Stimulated activated CD4-positive, alpha-beta T cell treated with anti-CD3 and anti-CD28 coated beads, Interleukin-12 subunit alpha, Interleukin-12 subunit beta, amount 100 ng/mL, for 24 hours (primary cell): ENCODE data around the gene POU3F1.

Experiments
- DNase-seq, 2 experiments: peaks; one replicate each; pipeline ENCODE4 v3.0.0-alpha.2; 2020; ENCODE audit warnings: low read depth in 2 of 2

The POU3F1 gene

GRCh38 chr1:38004284-38005108 lies 42.1 kb downstream of the POU3F1 start:
- no peak for DNase-seq

- DNase-seq, result no peak
Observed at GRCh38 chr1:38003261-38004250, 43.0 kb downstream of the POU3F1 start.

- no peak for DNase-seq
Observed at GRCh38 chr1:38000529-38001455, 45.8 kb downstream of the POU3F1 start.

GRCh38 chr1:38000233-38000528 lies 46.4 kb downstream of the POU3F1 start:
- no peak for DNase-seq

GRCh38 chr1:37999430-38000232 lies 47.0 kb downstream of the POU3F1 start:
- no peak for DNase-seq

- DNase-seq, result no peak
Observed at GRCh38 chr1:37998913-37999429, 47.6 kb downstream of the POU3F1 start.

- DNase-seq, result no peak
Observed at GRCh38 chr1:37998089-37998808, 48.3 kb downstream of the POU3F1 start.

- no peak for DNase-seq
Observed at GRCh38 chr1:37997256-37998088, 49.1 kb downstream of the POU3F1 start.

GRCh38 chr1:37995751-37996345 lies 50.7 kb downstream of the POU3F1 start:
- DNase-seq, result no peak

GRCh38 chr1:37994886-37995566 lies 51.6 kb downstream of the POU3F1 start:
- DNase-seq, result no peak
